ENCODE data around the gene FLCN.

DNA sequence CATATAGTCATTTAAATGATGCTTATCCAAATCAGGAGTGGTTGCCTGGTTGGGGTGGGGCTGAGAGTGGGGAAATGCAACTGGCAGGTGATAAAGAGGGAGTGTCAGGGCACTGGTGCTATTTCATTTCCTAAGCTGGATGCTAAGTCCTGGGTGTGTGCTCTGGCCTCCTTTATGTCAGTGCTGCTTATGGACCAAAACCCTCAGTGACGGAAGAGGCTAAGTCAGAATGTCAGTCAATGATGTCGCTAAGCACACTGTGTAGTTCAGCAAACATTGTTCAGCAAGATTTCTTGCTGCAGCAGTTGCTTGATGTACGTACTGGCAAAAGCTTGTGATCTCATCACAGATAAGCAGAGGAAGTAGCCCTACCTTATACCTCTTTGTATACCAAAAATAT lies 16.4 kb upstream of the FLCN start:
- TF ChIP-seq GLI4 (CRISPR knock-in tag; IDR thresholded peaks at IDR 0.05; ENCODE audit: borderline replicate concordance) (no peak), JUNB (CRISPR knock-in tag; IDR thresholded peaks at IDR 0.05; ENCODE audit: borderline replicate concordance) (no peak), KLF6 (CRISPR knock-in tag; IDR thresholded peaks at IDR 0.05) (no peak), ZNF263 (CRISPR knock-in tag; IDR thresholded peaks at IDR 0.05) (no peak), RFX5 (IDR thresholded peaks at IDR 0.05; ENCODE audit: low read depth, low read length) (no peak), ZNF577 (CRISPR knock-in tag; IDR thresholded peaks at IDR 0.05; ENCODE audit: borderline replicate concordance, low read depth) (no peak), ZNF180 (CRISPR knock-in tag; IDR thresholded peaks at IDR 0.05; ENCODE audit: borderline replicate concordance, low read depth) (no peak), EHMT2 (IDR thresholded peaks at IDR 0.05; ENCODE audit: borderline replicate concordance, low read depth, low read length) (no peak), GABPA (IDR thresholded peaks at IDR 0.05; ENCODE audit: low read depth, low read length) (no peak), GABPA (CRISPR knock-in tag; IDR thresholded peaks at IDR 0.05; ENCODE audit: low read depth) (no peak), ZNF282 (IDR thresholded peaks at IDR 0.05; ENCODE audit: partially characterized antibody) (no peak), ZNF446 (CRISPR knock-in tag; IDR thresholded peaks at IDR 0.05) (no peak)
